Muscle layer of duodenum (tissue), 2 donors: Measurements from ENCODE around the gene FBLN7.

ENCODE experiments used
- H3K27ac ChIP-seq: one replicate; pipeline ENCODE4 v1.7.0; 2013; ENCODE audit warnings: mild to moderate bottlenecking, low read length
- H3K27me3 ChIP-seq: one replicate; pipeline ENCODE4 v1.7.0; 2013; ENCODE audit warnings: low read depth, mild to moderate bottlenecking, control low read depth, low read length
- H3K36me3 ChIP-seq, 2 donors: one replicate each; pipeline ENCODE4 v1.7.0; 2013; ENCODE audit warnings: low read length in 2 of 2, control low read depth in 1 of 2, mild to moderate bottlenecking in 1 of 2; ENCODE audit not compliant: insufficient read depth in 2 of 2, control insufficient read depth in 1 of 2
- H3K4me1 ChIP-seq, 2 donors: one replicate each; pipeline ENCODE4 v1.7.0; 2013; ENCODE audit warnings: low read length in 2 of 2, mild to moderate bottlenecking in 2 of 2, control low read depth in 1 of 2, moderate library complexity in 1 of 2; ENCODE audit not compliant: insufficient read depth in 2 of 2, control insufficient read depth in 1 of 2
- H3K4me3 ChIP-seq, 2 donors: one replicate each; pipeline ENCODE4 v1.7.0; 2013; ENCODE audit warnings: low read length in 2 of 2, low read depth in 1 of 2, mild to moderate bottlenecking in 1 of 2
- H3K9me3 ChIP-seq, 2 donors: one replicate each; pipeline ENCODE4 v1.7.0; 2013; ENCODE audit warnings: low read length in 2 of 2, control low read depth in 1 of 2, mild to moderate bottlenecking in 1 of 2; ENCODE audit not compliant: control insufficient read depth in 1 of 2
- donor health status: healthy.

Gene FBLN7

DNA sequence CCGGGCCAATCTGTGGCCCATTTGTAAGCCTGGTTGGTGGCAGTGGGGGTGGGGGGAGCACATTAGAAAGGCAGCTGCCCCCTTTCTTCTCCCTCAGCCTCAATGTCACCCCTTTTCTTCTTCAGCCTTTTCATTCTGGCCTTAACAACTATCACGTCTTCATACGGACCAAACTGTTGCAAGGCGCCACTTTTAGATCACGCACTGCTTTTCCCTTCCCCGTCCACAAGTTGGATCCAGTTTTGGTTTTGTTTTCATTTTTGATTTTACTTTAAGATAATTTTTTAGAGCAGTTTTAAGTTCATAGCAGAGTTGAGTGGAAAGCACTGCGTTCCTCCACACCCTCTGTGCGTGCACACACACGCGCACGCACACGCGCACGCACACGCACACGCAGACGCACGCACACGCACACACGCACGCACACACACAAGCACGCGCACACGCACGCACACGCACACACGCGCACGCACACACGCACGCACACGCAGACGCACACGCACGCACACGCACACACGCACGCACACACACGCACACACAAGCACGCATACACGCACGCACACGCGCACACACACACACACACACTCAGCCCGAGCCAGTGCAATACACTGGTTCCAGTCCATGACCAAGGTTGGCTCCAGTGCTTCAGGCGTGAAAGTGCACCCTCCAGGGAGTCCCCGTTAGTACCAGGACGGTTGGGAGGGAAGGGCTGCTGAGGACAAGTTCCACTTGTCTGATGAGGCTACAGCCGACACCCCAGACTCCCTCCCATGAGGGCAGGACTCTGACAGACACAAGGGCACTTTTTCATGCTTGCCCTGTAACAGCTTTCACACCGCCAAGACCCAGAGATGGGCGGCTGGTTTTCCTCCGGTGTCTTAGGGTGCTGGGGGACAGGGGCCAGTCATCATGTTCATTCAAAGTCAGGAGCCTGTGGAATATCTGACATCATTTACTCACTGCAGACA lies 22.4 kb downstream of the FBLN7 start:
- Histone ChIP-seq H3K4me1 (no peaks in the 10 kb centered on the region), H3K4me3 (no peak overlapping the region), H3K9me3 (no peaks in the 10 kb centered on the region), H3K27ac (no peak overlapping the region), H3K36me3 (no peaks in the 10 kb centered on the region), H3K27me3 (no peaks in the 10 kb centered on the region)

DNA sequence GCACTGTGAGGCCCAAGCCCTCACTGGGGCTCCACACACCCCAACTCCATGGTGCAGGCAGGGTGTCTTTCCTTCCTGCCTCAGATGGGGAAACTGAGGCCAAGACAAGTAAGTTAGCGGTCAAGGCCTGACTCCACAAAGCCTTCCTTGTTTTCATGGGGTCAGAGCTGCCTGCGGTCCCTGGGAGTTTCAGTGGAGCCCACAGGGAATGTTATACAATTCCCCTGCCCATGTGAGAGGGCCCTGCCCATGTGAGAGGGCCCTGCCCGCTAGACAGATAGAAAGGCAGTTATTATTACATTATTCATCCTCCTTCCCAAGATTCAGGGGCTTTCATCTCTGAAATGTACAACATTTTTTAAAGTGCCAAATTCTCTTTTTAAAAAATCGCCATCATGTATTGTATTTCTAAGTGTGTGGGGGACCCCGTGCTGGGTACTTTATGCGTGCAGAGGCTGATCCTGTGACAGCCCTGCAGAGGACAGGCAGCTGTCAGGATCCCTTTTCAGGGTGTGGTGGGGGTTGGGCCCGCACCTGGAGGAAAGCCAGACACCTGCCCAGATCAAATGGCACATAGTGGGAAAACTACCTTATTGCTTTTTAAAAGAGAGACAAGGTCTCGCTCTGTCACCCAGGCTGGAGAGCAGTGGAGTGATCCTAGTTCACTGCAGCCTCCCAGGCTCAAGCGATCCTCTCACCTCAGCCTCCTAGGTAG lies 23.4 kb downstream of the FBLN7 start:
- H3K4me1 ChIP-seq: no peaks in the 10 kb centered on the region
- H3K4me3 ChIP-seq: no peak overlapping the region
- no peaks in the 10 kb centered on the region for H3K9me3 ChIP-seq
- no peaks in the 10 kb centered on the region for H3K36me3 ChIP-seq
- no peaks in the 10 kb centered on the region for H3K27me3 ChIP-seq
- H3K27ac ChIP-seq: no peak overlapping the region

- Histone ChIP-seq H3K36me3 (no peaks in the 10 kb centered on the region), H3K4me1 (no peaks in the 10 kb centered on the region), H3K27ac (no peak overlapping the region), H3K9me3 (no peaks in the 10 kb centered on the region), H3K27me3 (no peaks in the 10 kb centered on the region), H3K4me3 (no peak overlapping the region)
Observed at GRCh38 chr2:112162341-112162740, 24.2 kb downstream of the FBLN7 start.

DNA sequence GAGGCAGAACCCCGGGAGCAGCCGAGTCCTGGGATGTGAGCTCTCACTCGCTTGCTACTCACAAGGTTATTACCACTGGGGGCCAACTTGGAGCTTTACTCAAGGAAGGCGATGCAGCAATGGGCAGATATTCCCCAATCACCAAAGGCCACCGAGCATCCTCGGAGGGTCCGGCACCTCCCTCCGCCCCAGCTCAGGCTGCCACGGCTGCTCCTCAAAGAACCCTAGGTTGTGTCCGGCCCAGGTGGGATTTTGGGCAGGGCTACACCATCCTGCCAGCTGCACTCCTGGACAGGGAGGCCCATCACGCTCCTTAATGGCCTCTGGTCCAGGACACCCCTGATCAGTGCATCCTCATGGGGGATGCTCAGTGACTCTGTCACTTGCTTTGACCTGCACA lies 24.8 kb downstream of the FBLN7 start:
- no peaks in the 10 kb centered on the region for H3K4me1 ChIP-seq
- no peaks in the 10 kb centered on the region for H3K27me3 ChIP-seq
- H3K9me3 ChIP-seq: no peaks in the 10 kb centered on the region
- H3K27ac ChIP-seq: no peak overlapping the region
- H3K36me3 ChIP-seq: no peaks in the 10 kb centered on the region
- H3K4me3 ChIP-seq: no peak overlapping the region

GRCh38 chr2:112163541-112163981 lies 25.4 kb downstream of the FBLN7 start:
- Histone ChIP-seq H3K4me1 (no peaks in the 10 kb centered on the region), H3K9me3 (no peaks in the 10 kb centered on the region), H3K4me3 (no peak overlapping the region), H3K27ac (no peak overlapping the region), H3K27me3 (no peaks in the 10 kb centered on the region), H3K36me3 (no peaks in the 10 kb centered on the region)

- H3K27me3 ChIP-seq: no peaks in the 10 kb centered on the region
- H3K4me1 ChIP-seq: no peaks in the 10 kb centered on the region
- no peaks in the 10 kb centered on the region for H3K36me3 ChIP-seq
- no peak overlapping the region for H3K4me3 ChIP-seq
- no peak overlapping the region for H3K27ac ChIP-seq
- no peaks in the 10 kb centered on the region for H3K9me3 ChIP-seq
Observed at GRCh38 chr2:112164876-112165275, 26.7 kb downstream of the FBLN7 start.

GRCh38 chr2:112165296-112165695 lies 27.1 kb downstream of the FBLN7 start:
- Histone ChIP-seq H3K4me1 (no peaks in the 10 kb centered on the region), H3K36me3 (no peaks in the 10 kb centered on the region), H3K4me3 (no peak overlapping the region), H3K9me3 (no peaks in the 10 kb centered on the region), H3K27me3 (no peaks in the 10 kb centered on the region), H3K27ac (no peak overlapping the region)

- H3K4me1 ChIP-seq: no peaks in the 10 kb centered on the region
- H3K9me3 ChIP-seq: no peaks in the 10 kb centered on the region
- no peaks in the 10 kb centered on the region for H3K36me3 ChIP-seq
- H3K27me3 ChIP-seq: no peaks in the 10 kb centered on the region
- no peak overlapping the region for H3K27ac ChIP-seq
- H3K4me3 ChIP-seq: no peak overlapping the region
Observed at GRCh38 chr2:112166806-112167499, 28.8 kb downstream of the FBLN7 start.

GRCh38 chr2:112168422-112169124 lies 30.4 kb downstream of the FBLN7 start:
- no peaks in the 10 kb centered on the region for H3K4me1 ChIP-seq
- no peak overlapping the region for H3K27ac ChIP-seq
- H3K36me3 ChIP-seq: no peaks in the 10 kb centered on the region
- H3K4me3 ChIP-seq: no peak overlapping the region
- no peaks in the 10 kb centered on the region for H3K27me3 ChIP-seq
- H3K9me3 ChIP-seq: no peaks in the 10 kb centered on the region

DNA sequence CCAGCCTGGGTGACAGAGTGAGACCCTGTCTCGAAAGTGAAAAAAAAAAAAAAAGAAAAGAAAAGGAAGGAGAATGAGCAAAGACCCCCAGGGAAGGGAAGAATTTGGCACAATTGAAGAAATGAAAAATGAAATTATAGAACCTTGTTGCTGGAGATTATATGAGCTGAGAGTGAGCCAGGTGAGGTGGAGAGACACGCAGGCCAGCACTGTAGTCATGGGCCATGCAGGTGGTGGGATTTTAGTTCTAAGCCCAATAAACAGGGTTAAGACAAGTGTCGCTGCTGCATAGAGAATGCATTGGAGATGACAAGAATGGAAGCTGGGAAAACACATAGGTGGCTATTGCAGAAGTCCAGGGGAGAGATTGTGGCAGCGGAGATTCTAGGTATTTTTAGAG lies 32.3 kb downstream of the FBLN7 start:
- Histone ChIP-seq H3K27ac (no peak overlapping the region), H3K27me3 (no peaks in the 10 kb centered on the region), H3K9me3 (no peaks in the 10 kb centered on the region), H3K4me1 (no peaks in the 10 kb centered on the region), H3K36me3 (no peaks in the 10 kb centered on the region), H3K4me3 (no peak overlapping the region)
